Smooth muscle cell (in vitro differentiated cells): ENCODE data around the gene MMAB. TPM values are rescaled to one million over a fixed set of nuclear protein-coding genes. Genes with fewer than 3 reads are reported as not detected.
A peak's percentile ranks its signal among the peaks of the same experiment; 100 is the strongest.
"Not testable (repeated sequence)": the region's sequence is repeated elsewhere in the genome, so short reads cannot be mapped to it uniquely, and the experiment has no call there.

ENCODE experiments used
- DNase-seq: peaks from one replicate; lab custom pipeline; 2025; ENCODE audit not compliant: unreplicated experiment; lab: John Stamatoyannopoulos, UW
- H2AFZ ChIP-seq: fragments of 200-600 bp; sonication (generic); 2 replicates; pipeline ENCODE4 v1.6.0; 2016; ENCODE audit warnings: antibody characterized with exemption, low read depth, mild to moderate bottlenecking
- H3F3A ChIP-seq: fragments of 200-600 bp; sonication (generic); 2 replicates; pipeline ENCODE4 v1.6.0; 2017; ENCODE audit warnings: antibody characterized with exemption, low read depth
- H3K27ac ChIP-seq: fragments of 200-600 bp; sonication (generic); 2 replicates; pipeline ENCODE4 v1.5.1; 2016; ENCODE audit warnings: low read depth, mild to moderate bottlenecking
- H3K27me3 ChIP-seq: fragments of 200-600 bp; sonication (generic); 2 replicates; pipeline ENCODE4 v1.6.1; 2016; ENCODE audit warnings: low read depth, mild to moderate bottlenecking
- H3K36me3 ChIP-seq: fragments of 200-600 bp; sonication (generic); 2 replicates; pipeline ENCODE4 v1.5.1; 2016; ENCODE audit warnings: low read depth
- H3K4me1 ChIP-seq: fragments of 200-600 bp; sonication (generic); 2 replicates; pipeline ENCODE4 v1.5.1; 2016; ENCODE audit warnings: low read depth
- H3K4me2 ChIP-seq: fragments of 200-600 bp; sonication (generic); 2 replicates; pipeline ENCODE4 v1.6.0; 2016; ENCODE audit warnings: mild to moderate bottlenecking
- H3K4me3 ChIP-seq: fragments of 200-600 bp; sonication (generic); 2 replicates; pipeline ENCODE4 v1.5.1; 2016; ENCODE audit warnings: mild to moderate bottlenecking
- H3K79me2 ChIP-seq: fragments of 200-600 bp; sonication (generic); 2 replicates; pipeline ENCODE4 v1.6.0; 2016; ENCODE audit warnings: low read depth, mild to moderate bottlenecking
- H3K9ac ChIP-seq: fragments of 200-600 bp; sonication (generic); 2 replicates; pipeline ENCODE4 v1.6.0; 2016; ENCODE audit warnings: low read depth
- H3K9me3 ChIP-seq: fragments of 200-600 bp; sonication (generic); replicated peaks from 2 replicates; pipeline ENCODE4 v1.5.1; 2016; ENCODE audit warnings: low read depth
- H4K20me1 ChIP-seq: fragments of 200-600 bp; sonication (generic); 2 replicates; pipeline ENCODE4 v1.6.0; 2016; ENCODE audit warnings: low read depth
- WGBS: methylation state at CpG from one replicate; pipeline ENCODE4 v1.1.7; 2016; ENCODE audit warnings: low lambda C conversion rate; 5-methylcytosine and 5-hydroxymethylcytosine counted together
- polyA plus RNA-seq: library from polyadenylated mRNA; unstranded; fragments of >200 nt; fragmentation: Nextera tagmentation; extraction: Ambion mirVana; gene quantifications from 2 replicates; pipeline ENCODE4 v1.2.1, GENCODE V29; 2016
- total RNA-seq: library from RNA; depleted of rRNA; stranded (reverse); fragments of >200 nt; gene quantifications from 2 replicates; pipeline ENCODE4 v1.2.3, GENCODE V29; 2014
- TF ChIP-seq, protein P1 (sequence below): fragments of 200-600 bp; sonication (generic); IDR thresholded peaks from 2 replicates; pipeline ENCODE4 v1.5.1; 2017; ENCODE audit warnings: borderline replicate concordance, mild to moderate bottlenecking, antibody characterized with exemption; ENCODE audit not compliant: insufficient read depth, poor library complexity, severe bottlenecking

The MMAB gene
- total and polyA plus RNA-seq, 2 experiments from 2014 or later = 20.2 to 51.7 TPM

DNA sequence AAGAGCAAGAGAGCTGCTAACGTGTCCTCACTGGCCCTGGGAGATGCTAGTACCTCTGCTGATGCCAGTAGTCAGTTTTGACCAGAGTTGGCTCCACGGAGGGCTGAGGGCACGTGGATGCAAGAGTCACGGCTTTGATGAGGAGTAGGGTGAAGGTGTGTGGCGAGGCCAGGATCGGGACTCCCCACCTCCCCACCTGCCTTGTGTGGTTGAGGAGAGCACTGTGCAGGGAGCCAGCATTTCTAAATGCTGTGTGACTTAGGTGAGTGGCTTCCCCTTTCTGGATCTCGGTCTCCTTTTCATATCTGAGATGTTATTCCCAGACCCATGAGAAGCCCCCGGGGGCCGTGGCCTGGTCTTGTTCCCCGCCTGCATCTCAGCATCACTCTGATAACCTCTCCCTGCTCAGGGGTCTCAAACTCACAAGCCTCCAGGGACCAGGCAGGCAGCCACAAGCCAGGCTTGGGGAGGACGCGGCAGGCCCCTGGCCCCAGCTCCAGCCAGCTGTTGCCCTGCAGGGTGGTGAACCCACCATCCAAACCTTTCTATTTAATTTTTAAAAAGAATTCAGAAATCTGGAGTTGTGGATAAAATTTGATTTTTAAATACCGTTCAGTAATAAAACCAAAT is 32.4 kb upstream of the MMAB start:
- H3K9me3 ChIP-seq = no peaks in the 10 kb centered on the region
- WGBS = 95% methylated on average over 13 of the region's 13 CpGs
- DNase-seq = no peak
- no peaks in the 10 kb centered on the region for H3K79me2 ChIP-seq
- peaks cover 23% of the 10 kb centered on the region for H3K4me1 ChIP-seq
- no peak overlapping the region for H2AFZ ChIP-seq
- H3K27ac ChIP-seq = no peak overlapping the region
- H3K27me3 ChIP-seq = no peaks in the 10 kb centered on the region
- TF ChIP-seq, protein P1, sequence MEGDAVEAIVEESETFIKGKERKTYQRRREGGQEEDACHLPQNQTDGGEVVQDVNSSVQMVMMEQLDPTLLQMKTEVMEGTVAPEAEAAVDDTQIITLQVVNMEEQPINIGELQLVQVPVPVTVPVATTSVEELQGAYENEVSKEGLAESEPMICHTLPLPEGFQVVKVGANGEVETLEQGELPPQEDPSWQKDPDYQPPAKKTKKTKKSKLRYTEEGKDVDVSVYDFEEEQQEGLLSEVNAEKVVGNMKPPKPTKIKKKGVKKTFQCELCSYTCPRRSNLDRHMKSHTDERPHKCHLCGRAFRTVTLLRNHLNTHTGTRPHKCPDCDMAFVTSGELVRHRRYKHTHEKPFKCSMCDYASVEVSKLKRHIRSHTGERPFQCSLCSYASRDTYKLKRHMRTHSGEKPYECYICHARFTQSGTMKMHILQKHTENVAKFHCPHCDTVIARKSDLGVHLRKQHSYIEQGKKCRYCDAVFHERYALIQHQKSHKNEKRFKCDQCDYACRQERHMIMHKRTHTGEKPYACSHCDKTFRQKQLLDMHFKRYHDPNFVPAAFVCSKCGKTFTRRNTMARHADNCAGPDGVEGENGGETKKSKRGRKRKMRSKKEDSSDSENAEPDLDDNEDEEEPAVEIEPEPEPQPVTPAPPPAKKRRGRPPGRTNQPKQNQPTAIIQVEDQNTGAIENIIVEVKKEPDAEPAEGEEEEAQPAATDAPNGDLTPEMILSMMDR = no peak
- H3K4me3 ChIP-seq = no peak overlapping the region
- no peak overlapping the region for H3K9ac ChIP-seq
- H3F3A ChIP-seq = no peaks in the 10 kb centered on the region
- H3K36me3 ChIP-seq = no peaks in the 10 kb centered on the region
- peak overlapping the region; percentile 79 for H3K4me2 ChIP-seq
- H4K20me1 ChIP-seq = no peaks in the 10 kb centered on the region

- Histone ChIP-seq H3K9me3 (no peaks in the 10 kb centered on the region), H3K79me2 (no peaks in the 10 kb centered on the region), H3F3A (no peaks in the 10 kb centered on the region), H3K4me2 (no peak overlapping the region), H4K20me1 (no peaks in the 10 kb centered on the region), H2AFZ (no peak overlapping the region), H3K4me3 (no peak overlapping the region), H3K4me1 (peaks cover 23% of the 10 kb centered on the region), H3K27me3 (no peaks in the 10 kb centered on the region), H3K36me3 (no peaks in the 10 kb centered on the region), H3K9ac (no peak overlapping the region), H3K27ac (no peak overlapping the region)
- 90% methylated on average over 5 of the region's 5 CpGs for WGBS
- DNase-seq = no peak
- TF ChIP-seq, protein P1 = no peak
These were observed 31.7 kb upstream of the MMAB start for GRCh38 chr12:109605016-109605415.

- Histone ChIP-seq H3K27ac (no peak overlapping the region), H4K20me1 (no peaks in the 10 kb centered on the region), H3K36me3 (no peaks in the 10 kb centered on the region), H3K9me3 (no peaks in the 10 kb centered on the region), H3F3A (no peaks in the 10 kb centered on the region), H2AFZ (no peak overlapping the region), H3K27me3 (no peaks in the 10 kb centered on the region), H3K4me3 (no peak overlapping the region), H3K4me1 (peaks cover 23% of the 10 kb centered on the region), H3K4me2 (no peak overlapping the region), H3K79me2 (no peaks in the 10 kb centered on the region), H3K9ac (no peak overlapping the region)
- WGBS = 89% methylated on average over 3 of the region's 3 CpGs
- DNase-seq = no peak
- TF ChIP-seq, protein P1 = no peak
These were observed 30.9 kb upstream of the MMAB start for GRCh38 chr12:109604132-109604585.

GRCh38 chr12:109602132-109602531 is 28.8 kb upstream of the MMAB start:
- H3K79me2 ChIP-seq, H3K36me3 ChIP-seq, H3K27ac ChIP-seq, H3K9ac ChIP-seq, H3F3A ChIP-seq, H3K27me3 ChIP-seq, H3K4me2 ChIP-seq, H4K20me1 ChIP-seq, DNase-seq, H2AFZ ChIP-seq, H3K4me3 ChIP-seq, H3K9me3 ChIP-seq: not testable (repeated sequence)
- WGBS = 84% methylated on average over 5 of the region's 5 CpGs
- peaks cover 21% of the 10 kb centered on the region for H3K4me1 ChIP-seq
